Stimulated activated CD4-positive, alpha-beta T cell treated with anti-CD3 and anti-CD28 coated beads, Interleukin-15, amount 100 ng/mL, for 24 hours (primary cell): ENCODE results near the gene TOM1.

Source experiments
- DNase-seq: peaks from one replicate; pipeline ENCODE4 v3.0.0-alpha.2; 2020

TOM1 gene

DNA sequence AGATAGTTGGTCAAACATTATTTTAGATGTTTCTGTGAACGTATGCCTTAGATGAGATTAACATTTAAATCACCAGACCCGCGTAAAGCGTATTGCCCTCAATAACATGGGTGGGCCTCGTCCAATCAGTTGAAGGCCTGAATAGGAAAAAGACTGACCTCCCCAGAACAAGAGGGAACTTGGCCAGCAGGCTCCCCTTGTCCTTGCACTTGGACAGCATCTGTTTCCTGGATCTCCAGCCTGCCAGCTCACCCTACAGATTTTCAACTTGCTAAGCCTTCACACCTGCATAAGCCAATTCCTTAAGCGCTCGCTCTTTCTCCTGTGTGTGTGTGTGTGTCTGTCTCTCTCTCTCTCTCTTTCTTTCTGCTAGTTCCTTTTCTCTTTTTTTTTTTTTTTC, 8.2 kb downstream of the TOM1 start:
- no peak for DNase-seq

- DNase-seq = no peak
Measured at GRCh38 chr22:35308480-35309021, 8.9 kb downstream of the TOM1 start.

DNA sequence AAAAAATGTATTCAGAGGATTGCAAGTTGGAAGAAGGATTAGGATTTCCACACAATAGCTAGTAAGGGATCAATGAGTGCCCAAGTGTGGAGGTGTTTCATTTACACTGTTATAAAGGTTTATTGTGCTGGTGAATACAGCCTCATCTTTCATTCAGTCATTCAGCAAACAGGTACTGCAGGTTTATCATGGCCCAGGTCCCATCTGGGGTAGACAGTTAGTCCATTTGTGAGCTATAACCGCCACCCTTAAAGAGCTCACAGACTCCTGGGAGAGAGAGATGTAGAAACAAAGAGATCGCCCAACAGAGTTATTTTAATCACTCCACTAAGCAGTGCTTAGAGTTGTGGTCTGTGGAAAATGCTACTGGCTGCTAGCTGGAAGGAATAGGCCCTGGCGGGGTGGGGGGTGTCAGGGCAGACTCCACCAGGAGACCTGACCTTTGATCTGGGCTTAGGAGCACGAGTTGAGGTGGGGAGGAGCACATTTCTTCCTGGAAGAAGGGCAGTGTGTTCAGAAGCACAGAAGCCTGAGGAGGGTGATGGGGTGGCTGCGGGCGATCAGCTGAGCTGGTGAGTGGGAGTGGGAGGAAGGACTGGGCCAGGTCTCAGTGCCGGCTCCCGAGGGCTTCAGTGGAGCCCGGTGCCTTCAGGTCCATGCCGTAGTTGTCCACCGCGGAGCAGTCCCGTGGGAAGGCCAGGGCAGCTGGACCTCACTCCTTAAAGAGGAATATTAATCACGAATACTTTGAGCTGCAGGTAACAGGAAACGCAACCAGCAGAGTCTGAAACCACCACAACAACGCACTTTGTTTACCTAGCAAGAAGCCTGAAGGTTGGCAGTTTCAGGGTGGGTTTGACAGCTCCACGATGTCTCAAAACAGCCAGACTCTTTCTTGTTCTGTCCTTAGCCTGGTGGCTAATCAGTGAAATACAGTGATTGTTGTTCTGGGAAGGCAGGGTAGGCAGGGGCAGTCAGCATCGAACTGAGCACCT, 11.2 kb downstream of the TOM1 start:
- DNase-seq = no peak

DNA sequence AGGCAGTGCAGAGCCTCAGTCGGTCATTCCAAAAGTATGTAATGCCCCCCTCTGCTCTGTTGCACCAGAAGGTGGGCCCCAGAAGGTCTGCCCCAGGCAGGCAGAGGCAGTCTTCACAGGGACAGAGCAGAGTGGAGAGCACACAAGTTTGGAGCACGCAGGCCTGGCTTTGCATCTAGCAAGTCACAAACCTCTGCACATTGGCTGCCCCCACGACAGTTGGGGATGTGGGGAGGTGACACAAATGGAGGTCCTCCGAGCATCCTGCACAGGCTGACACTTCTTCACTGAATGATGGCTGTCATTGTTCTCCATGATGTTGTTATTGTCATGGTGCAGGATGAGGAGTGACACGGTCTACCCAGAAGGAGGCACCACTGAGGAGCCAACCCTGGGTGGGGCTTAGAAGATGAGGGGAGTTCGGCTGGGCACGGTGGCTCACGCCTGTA, 11.9 kb downstream of the TOM1 start:
- no peak for DNase-seq

- DNase-seq = no peak
Measured at GRCh38 chr22:35312198-35313059, 12.7 kb downstream of the TOM1 start.

GRCh38 chr22:35313311-35314121, 13.8 kb downstream of the TOM1 start:
- peak; percentile 36 for DNase-seq

- DNase-seq = no peak
Measured at GRCh38 chr22:35314161-35314942, 14.7 kb downstream of the TOM1 start.

GRCh38 chr22:35315141-35315854, 15.6 kb downstream of the TOM1 start:
- no peak for DNase-seq

DNA sequence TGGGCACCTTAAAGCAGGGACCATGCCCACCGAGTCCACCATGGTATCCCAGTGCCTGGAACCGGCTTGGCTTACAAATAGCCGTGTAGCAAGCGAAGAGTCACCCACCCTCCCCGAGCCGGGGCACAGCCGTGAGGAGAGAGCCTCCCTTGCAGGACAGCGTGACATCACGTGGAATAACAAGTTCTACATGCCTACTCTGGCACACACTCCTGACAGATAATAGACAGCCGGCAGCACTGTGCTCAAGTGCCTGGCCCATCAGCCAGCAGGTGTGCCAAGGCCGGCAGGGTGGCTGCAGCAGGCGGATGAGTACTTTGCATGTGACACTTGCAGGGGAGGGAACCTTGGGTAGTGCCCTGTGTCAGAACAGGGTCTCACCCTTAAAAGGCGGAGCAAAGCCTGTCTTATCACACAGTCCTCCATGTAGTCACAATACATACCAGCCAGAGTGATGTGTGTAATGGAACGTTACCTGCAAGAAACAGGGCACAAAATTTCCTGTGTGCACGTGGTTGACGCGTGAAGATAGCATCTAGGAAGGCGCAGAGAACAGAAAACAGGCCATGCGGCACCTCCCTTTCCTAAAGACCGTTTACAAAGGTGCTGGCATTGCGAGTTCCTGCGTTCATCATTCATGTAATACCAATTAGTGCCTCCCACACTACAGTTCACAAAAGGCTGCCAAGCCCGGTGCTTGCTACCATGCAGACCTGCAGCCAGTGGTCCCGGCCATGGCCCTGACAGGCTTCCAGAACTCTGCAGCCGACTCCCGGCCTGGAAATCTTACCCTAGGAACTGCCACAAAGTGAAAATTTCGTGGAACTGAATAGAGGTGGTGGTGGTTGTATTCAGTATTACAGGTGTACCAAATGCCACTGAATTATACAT, 16.4 kb downstream of the TOM1 start:
- no peak for DNase-seq

- DNase-seq = no peak
Measured at GRCh38 chr22:35316751-35317150, 17.1 kb downstream of the TOM1 start.

GRCh38 chr22:35317680-35318290, 18.1 kb downstream of the TOM1 start:
- no peak for DNase-seq

DNA sequence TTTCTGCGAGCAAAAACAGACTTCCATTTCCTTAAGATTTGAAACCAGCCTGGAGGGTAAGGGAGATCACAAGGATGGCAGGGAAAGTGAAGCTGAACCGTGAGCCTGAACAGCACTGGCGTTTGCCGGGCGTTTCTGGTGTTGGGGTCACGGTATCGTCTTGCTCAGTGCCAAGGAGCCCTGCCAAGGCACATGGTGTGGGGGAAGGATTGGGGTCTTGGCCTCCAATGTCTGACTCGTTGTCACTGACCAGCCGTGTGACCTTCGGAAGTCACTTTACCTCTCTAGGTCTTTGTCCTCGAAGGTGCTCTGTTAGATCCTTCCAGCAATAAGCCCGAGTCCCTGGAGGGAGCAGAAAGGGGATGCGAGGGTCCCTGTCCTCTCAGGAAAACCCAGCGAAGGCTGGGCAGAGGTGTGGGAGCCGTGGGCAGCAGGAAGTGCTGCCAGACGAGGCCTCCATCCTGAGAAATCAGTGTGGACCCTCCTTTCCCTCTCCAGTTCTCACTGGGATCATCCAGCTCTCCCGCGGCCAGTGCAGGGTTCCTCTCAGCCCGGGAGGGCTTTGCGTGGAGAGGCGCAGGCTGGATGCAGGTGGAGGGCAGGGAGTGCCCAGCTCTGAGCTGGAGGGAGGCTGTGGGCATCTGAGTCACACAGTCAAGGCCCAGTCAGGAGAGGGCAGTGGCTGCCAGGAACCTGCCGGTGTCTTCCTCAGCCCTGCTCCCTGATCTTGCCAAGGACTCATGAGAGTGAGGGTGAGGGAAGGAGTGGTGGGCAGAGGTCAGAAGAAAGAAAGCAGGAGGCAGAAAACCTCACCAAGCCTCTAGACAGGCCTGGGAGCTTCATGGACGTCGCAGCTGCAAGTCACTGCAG, 18.9 kb downstream of the TOM1 start:
- no peak for DNase-seq

DNA sequence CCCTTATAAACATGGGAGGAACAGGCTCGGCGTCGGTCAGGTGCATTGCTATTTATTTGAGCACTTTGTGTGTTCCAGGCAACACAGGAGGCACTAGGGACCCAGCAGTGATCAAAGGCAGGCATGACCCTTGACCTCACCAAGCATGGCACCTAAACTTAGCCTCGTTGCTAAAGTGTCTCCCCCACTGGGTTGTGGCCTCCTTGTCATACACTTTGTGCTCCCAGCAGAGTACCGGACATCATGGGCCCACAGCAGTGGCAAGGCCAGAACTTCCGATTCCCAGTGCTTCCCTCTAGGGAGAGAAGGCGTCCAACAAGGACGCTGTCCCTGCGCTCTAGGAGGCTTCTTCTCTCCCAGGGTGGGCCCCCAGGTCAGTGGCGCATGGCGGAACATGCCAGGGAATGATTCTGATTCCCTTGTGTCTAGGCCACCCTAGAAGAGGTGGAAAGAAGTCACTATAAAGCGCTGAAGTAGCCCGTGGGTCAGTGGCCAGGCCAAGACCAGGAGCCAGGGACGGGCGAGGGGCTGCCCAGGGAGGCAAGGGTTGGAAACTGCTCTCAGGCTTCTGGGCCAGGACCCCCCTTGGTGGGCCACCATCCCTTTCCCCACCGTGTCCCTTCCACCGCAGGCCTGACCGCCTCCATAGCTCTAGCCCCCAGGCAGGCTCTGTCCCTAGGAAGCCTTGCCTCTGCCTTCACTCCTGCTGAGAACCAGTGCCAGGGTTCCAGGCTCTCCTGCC, 19.7 kb downstream of the TOM1 start:
- no peak for DNase-seq

GRCh38 chr22:35322126-35322525, 22.4 kb downstream of the TOM1 start:
- DNase-seq = no peak

DNA sequence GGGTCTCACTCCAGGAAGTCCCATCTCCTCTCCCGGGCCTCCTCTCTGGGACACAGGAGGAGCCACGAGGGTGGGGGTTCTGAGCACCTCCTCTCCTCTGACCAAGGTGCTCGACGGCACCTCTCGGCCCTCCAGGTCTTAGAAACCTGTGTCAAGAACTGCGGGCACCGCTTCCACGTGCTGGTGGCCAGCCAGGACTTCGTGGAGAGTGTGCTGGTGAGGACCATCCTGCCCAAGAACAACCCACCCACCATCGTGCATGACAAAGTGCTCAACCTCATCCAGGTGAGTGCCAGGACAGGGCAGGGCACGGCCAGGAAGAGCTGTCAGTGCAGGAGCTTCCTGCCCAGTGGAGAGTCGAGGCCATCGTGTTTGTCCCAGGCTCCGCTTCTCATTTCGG, 23.2 kb downstream of the TOM1 start:
- DNase-seq = no peak

DNA sequence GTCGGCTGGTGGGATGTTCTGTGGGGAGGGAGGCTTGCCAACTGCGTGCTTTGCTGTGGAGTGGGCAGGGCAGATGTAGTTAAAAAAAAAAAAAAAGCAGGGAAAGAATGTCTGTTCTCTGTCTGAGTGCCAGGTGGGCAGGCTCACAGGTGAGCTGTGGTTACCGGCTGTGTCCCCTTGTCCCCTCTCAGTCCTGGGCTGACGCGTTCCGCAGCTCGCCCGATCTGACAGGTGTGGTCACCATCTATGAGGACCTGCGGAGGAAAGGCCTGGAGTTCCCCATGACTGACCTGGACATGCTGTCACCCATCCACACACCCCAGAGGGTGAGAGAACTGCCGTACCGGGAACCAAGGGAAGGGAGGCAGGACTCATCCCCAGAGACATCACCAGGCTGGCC, 23.6 kb downstream of the TOM1 start:
- DNase-seq = no peak

- DNase-seq = no peak
Measured at GRCh38 chr22:35324067-35324466, 24.4 kb downstream of the TOM1 start.

DNA sequence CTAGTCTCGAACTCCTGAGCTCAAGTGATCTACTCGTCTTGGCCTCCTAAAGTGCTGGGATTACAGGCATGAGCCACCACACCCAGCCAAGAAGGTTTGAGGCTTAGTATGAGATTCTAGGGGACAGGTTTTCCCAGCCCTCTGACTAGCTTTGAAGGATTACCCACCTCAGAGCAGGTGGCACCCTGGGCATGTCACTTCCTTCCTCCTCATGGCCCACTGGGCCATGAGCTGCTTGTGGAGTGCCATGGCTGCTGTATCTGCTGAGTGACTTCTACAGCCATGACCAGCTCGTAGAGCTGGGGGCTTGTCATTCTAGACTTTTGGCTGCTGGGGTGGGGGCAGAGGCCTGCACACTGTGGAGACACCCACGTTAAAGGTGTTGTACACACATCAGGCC, 25.1 kb downstream of the TOM1 start:
- DNase-seq = no peak
